HG02938 (cell line): ENCODE measurements around the gene GARIN5A.
A peak's percentile ranks its signal among the peaks of the same experiment; 100 is the strongest.

Source experiments
- ATAC-seq: cut with Tn5 transposase; IDR thresholded peaks from one replicate; pipeline ENCODE4 v1.9.1; 2021; ENCODE audit warnings: mild to moderate bottlenecking, moderate library complexity; ENCODE audit not compliant: unreplicated experiment

The GARIN5A gene

DNA sequence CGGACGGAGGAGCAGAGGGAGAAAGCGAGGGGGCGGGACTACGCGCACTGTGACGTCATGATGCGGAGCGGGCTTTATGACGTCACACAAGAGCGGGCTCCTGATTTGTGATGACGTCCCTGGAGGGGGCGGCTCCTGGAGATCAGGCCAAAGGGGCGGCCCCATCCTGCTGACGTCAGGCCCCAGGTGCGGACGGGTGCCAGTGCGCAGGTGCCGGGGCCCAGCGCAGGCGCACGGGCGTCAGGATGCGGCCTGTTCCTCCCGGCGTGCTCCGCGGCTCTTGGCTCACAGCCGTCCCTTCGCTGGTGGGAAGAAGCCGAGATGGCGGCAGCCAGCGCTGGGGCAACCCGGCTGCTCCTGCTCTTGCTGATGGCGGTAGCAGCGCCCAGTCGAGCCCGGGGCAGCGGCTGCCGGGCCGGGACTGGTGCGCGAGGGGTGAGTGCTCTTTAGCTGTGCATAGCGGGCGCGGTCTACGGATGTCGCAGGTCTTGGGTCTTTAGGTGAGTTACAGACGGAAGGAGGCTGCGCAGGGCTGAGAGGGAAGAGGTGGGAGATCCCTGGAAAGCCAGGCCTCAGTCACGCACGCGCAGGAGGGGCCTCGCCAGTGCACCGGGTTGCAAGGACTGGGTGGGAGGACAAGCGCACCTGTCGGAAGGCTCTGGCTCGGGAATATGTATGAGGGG lies at the start of gene GARIN5A, which contains the start of gene EMC10:
GARIN5A (minus strand) TSS at position 625 of the 683 bp plus-strand sequence; CDS start at position 165, 460 bp downstream.
EMC10 (plus strand) TSS at position 284 of the 683 bp plus-strand sequence; CDS start at position 322, 38 bp downstream.
- peak; percentile 77 for ATAC-seq

DNA sequence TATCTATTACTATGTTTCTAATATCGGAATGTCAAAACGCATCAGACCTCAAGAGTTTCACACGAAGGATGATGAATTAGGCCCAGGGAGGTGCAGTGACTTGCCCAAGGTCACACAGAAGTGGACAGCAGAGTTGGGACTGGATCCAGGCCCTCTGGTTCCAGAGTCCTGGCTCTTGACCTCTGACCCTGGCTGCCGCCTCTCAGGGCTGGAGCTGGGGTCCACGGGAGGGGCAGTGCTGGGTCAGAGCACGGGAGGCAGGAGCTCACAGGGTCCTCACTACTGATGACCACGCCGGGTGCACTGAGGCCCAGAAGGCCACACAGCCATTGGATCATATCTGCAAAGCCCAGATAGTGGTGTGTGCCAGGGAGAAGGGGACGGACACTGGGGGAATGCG lies 46.2 kb upstream of the GARIN5A start:
- ATAC-seq, result no peak

DNA sequence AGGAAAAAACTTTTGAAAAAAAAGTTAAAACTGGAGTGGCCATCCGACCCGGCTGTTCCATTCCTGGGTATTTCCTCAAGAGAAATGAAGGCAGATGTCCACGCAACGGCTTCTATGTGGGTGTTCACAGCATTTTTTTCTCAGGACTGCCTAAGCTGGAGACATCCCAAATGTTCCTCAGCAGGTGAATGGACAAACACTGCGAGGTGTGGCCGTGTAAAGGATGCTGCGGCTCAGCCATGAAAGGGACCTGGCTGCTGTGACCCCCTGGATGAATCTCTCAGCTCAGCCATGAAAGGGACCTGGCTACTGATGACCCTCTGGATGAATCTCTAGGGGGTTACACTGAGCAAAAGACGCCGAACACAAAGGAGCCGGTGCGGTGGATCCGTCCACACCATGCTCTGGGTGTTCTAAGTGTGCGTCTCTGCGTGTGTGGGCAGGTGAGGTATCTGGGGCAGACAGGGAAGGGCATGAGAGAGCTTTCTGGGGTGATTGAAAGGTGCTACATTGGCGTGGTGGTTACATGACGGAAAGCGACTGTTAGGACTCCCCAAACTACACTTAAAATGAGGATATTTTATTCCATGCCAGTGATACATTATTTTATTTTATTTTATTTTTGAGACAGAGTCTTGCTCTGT lies 44.3 kb upstream of the GARIN5A start:
- ATAC-seq, result no peak

DNA sequence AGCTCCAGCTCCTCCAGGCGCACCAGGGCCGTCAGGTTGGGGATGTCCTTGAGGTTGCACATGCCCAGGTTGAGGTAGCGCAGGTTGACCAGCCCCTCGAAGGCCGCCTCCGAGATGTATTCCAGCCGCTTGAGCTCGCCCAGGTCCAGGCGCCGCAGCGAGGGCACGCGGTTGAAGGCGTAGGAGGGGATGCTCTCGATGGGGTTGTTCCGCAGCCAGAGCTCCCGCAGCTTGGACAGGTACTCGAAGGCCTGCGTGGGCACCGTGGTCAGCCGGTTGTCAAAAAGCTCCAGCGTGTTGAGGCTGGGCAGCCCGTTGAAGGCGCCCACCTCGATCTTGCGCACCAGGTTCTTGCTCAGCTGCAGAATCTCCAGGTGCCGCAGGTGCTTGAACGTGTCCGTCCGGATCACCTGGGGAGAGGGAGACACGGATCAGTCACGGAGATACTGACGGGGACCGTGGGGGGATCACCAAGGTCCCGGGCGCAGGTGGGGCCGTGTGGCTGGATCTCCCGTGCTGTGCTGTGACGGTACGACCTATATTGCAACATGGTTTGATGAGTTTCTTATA lies 42.4 kb upstream of the GARIN5A start:
- ATAC-seq, result no peak

DNA sequence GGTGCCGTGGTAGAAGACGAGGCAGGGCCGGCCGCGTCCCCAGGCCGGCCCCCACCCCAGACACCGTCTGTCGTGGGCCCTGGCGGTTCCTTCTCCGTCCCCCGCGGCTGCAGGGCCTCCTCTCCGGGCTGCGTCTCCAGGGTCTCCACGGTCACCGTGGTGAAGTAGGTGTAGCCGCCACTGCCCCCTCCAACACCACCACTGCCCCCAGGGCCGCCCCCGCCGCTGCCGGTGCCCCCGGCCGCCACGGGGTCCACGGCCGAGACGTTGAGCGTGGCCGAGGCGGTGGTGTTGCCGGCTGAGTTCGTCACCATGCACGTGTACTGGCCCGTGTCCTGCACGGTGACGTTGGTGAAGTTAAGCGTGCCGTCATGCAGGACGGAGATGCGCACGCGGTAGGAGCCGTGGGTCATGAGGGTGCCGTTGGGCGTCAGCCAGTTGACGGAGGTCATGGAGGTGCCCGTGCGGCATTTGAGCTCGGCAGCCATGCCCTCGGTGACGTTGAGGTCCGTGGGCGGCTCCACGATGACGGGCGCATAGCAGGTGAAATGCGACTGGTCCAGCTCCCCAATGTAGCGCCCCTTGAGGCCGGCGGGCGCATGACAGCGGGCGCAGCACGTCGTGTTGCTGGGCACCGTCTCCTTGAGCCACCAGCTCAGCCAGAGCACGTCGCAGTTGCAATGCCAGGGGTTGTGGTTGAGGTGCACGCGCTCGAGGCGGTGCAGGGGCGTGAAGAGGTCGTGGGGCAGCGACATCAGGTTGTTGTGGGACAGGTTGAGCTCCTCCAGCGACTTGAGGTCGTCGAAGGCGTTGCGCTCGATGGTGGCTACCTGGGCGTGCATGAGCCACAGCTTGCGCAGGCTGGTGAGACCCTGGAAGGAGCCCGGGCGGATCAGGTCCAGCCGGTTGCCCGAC lies 41.7 kb upstream of the GARIN5A start:
- ATAC-seq, result no peak

DNA sequence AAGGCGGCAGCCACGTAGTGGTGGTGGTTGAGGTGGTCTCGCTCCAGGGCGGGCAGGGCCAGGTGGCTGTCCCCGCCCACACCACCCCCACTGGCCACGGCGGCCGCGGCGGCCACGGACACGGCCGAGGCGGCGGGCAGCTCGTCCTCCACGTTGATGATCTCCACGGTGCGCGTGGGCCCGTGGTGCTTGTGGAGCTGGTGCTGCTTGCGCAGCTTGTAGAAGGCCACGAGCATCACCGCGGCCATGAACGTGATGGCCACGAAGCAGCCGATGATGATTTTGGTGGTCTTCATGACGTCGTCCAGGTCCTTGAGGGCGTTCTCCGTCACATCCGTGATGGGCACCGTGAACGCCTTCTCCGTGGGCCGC lies 41.0 kb upstream of the GARIN5A start:
- ATAC-seq, result no peak

DNA sequence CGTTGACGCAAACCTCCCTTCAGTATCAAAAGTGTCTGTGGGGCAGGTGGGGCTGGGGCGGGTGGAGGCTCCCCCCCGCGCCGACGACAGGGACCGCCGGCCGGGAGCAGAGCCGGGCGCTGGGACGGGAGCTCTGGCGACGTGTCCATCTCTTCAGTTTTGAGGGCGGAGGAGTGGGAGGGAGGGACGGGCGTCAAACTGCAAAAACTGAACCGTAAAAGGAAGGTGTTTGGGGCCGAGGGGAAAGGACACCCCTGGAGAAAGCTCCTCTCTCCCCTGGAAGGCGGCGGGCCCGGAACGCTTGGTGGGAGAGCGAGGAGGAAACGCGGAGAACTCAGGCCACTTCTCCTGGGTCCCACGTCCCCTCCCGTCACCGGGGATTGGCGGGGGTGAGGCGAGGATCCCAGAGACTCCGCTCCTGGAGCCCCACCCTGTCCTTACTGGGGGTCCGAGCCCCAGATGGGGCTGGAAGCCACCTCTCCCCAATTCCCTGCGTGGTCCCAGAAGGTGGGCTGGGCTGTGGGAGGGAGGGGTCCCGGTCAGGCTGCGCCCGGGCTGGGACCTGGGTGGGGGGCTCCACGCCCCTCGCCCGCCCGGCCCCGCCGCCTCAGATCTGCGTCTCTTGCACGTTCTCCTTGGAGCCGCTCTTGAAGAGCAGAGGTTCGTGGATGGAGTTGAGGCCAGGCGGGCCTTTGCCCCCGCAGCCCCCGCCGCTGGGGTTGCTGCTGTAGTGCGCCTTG lies 40.5 kb upstream of the GARIN5A start:
- no peak for ATAC-seq

DNA sequence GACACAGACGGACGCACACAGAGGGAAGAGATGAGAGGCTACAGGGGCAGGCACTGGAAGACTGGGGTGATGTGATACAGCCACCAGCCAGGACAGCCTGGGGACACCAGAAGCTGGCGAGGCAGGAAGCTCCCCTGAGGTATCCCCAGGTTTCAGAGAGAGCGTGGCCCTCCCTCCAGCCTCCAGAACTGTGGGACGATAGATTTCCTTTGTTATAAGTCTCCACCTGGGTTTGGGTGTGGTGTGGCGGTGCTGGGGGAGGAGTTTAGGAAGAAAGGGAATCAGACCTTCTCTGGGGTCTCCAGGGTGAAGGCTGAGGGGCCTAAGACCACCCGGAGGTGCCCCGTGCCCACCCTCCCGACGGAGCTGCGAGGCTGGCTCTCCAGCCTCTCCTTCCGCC lies 39.8 kb upstream of the GARIN5A start:
- ATAC-seq, result no peak

DNA sequence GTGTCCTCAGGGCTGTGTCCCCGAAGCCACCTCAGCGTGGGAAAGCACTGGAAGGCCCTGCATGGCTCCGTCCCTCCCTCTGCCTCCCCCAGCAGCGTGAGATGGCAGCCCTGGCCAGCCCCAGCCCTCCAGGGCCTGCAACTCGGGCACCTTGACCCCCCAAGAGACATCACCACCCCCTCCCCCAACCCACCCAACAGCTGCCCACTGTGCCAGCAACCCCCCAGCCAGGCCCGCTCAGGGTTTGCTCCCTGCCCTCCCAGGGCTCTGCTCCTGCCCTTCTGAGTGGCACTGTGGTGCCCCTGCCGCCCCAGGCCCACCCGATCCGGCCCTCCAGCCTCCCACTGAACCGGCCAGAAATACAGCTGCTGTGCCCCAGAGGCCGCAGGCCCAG lies 38.5 kb upstream of the GARIN5A start:
- no peak for ATAC-seq

DNA sequence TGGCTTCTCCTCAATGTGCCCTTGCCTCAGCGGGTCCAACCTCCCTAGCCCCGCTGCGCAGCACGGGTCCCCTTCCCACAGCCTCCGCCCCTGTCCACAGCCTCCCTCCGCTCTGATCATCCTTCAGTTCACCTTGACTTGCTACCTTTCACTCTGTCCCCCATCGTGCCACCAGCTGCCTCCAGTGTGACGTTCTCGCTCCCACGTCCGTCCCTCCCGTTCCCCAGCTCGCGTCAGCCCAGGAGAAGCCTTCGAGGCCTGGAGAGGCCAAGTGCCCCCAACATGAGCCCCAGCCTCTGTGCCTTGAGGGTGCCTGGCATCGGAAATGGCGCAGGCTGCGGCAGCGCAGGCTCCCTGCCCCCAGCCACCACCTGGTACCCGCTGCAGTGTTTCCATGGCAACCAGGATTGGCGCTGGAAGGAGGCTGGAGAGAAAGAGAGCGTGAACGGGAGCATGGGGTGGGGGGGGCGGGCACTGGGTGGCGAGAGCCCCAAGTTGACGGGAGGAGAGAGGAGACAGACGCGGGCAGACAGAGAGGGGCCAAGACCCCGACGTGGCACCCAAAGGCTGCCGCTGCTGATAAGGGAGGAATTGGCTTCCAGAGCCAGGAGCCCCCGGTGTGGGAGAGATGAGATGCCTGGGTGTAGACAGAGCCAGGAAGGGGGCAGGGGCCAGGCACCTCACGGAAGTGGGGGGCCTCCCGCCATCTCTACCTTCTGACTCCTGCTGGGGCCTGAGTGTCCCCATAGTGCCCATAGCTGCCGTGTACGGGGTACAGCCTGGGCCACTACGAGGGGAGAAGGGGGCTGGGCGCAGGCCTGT lies 37.9 kb upstream of the GARIN5A start:
- no peak for ATAC-seq

DNA sequence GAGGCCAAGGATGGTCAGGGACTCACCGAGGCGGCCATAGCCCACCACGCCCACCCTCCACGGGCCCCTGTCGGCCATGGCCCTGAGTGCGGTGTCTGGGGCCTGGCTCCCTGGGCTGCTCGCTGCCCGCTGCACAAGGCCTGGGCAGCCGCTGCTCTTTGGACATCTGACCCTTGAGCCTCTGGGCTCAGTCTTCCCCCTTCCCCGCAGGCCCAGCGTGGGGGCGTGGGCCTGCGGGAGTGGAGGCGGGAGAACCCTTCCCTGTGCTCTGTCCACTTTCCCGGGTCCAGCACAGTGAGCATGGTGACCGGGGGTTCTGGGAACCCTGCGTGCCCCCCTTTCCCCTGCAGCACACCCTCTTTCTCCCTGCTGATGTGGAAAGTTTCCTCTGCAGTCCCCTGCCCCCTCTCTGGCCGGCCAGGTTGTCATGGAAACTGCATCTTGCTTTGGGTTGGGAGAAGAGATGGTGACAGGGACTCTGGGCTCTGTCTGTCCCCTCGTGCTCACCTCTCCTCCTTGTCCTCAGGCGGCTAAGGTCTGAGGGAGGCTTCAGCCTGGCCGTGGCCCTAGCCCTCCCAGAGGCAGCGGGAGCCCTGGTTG lies 37.2 kb upstream of the GARIN5A start, which contains the start of gene ASPDH:
ASPDH (minus strand) TSS at position 168 of the 600 bp plus-strand sequence; CDS start at position 78, 90 bp downstream.
- no peak for ATAC-seq

DNA sequence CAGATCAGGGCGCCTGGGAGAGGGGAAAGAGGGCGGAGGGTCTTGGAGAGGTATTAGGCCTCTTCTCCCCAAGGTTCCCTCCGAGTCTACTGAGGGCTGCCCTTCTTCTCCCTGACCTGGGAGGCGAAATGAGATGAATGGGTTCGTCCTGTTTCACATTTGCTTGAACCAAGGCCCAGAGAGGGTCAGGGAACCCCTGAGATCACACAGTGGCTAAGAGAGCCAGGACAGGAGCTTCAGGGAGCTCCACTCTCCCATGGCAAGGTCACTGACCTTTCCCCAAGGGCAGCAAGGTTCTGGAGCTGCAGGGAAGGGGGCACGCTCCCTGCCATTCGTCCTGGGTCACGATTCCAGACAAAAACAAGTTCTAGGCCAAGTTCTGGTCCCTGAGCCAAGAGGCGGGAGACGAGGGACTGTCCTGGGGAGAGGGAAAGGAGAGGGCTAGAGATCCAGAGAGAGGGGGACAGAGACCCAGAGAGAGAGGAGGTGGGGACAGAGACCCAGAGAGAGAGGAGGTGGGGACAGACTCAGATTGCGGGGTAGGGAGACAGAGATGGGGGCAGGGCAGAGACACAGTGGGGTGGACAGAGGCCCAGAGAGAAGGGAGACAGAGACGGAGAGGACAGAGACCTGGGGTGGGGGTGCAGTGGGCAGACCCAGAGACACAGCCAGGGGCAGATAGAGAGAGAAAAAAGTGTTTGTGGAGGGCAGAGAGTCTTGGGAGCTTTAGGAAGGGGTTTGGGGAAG lies 36.5 kb upstream of the GARIN5A start:
- ATAC-seq, result no peak

DNA sequence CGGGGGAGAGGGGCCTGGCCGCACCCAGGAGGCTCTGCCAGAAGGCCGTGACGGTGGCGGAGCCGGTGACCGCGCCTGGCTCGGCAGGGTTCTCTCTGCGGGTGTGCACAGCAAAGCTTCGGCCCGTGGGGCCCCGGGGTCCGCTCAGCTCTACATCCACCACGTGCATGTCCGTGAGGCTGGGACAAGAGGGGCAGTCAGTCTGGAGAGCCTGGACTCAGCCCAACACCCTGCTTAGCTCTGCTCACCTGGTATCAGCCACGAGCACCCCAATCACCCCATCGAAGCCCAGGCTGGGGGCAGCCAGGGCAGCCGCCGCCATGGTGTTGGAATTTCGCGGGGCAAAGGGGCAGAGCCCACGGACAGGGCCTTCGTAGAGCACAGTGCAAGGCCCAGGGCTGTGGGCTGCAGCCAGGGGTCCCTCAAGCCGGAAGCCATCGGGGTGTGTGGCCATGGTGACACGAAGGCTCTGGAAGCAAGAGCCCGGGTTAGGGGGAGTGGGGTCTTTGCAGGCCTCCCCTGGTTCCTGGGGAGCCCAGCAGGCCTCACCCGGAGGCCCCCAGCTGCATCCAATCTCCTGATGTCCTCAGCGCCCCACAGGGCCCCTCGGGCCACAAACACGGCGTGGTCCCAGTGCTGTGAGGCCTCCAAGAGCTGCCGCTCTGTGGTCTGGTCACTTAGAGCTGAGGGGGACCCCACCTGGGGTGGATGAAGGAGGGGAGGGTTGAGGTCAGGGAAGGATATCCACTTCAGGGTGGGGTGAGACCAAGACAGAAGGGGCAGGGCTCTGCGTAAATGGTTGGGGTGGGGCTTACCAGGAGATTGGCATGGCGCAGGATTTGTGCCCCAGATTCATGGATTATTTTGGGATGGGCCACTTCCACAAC lies 35.7 kb upstream of the GARIN5A start:
- no peak for ATAC-seq

DNA sequence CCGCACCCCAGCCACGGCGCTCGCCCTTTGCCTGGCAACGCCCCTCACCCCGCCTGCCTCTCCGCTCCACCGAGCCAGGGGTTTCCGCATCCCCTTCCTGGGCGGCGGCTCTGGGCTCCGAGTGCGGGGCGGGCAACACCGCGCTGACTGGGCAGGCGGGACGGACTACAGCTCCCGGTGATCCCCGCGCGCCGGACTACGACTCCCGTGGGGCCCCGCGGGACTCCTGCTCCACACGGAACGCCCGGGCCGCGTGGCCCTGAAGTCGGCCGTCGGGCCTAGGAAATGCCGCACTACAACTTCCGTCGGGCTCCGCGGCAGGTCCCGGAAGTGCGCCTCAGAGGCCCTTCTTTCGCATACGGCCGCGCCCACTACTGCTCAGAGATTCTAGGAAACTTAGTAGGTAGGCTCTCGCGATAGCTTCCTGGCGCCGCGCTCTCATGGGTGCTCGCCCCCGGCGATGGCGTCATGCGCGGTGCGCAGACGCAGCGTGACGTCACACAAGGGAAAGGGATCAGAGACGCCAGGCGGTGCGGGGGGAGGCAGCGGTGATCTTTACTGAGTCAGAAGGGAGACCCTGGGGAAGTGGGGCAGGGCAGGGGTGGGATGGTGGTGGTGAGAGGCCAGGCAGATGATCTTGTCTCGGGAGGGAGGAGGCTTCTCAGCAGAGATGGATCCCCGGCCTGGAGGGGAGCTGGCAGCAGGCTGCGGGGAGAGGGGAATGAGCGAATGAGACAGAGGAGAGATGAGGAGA lies 34.6 kb upstream of the GARIN5A start, which contains the start of gene JOSD2:
JOSD2 (minus strand) TSS at position 123 of the 754 bp plus-strand sequence. CDS start 760 bp downstream, outside the sequence.
- peak; percentile 85 for ATAC-seq

DNA sequence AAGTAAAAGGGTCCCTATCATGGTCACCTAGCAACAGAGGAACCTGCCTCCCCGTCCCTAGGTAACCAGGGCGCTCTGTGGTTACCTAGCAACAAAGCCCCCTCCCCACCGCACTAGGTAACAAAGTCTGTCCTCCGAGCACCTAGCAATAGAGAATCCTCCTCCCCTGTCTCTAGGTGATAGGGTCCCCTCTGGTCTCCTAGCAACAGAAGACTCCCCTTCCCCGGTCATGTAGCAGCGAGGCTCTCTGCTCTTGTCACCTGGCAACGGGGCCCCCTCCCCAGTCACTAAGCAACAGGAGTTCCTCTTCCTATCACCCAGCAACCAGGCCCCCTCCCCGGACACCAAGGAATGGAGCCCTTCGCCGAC lies 34.0 kb upstream of the GARIN5A start:
- no peak for ATAC-seq

DNA sequence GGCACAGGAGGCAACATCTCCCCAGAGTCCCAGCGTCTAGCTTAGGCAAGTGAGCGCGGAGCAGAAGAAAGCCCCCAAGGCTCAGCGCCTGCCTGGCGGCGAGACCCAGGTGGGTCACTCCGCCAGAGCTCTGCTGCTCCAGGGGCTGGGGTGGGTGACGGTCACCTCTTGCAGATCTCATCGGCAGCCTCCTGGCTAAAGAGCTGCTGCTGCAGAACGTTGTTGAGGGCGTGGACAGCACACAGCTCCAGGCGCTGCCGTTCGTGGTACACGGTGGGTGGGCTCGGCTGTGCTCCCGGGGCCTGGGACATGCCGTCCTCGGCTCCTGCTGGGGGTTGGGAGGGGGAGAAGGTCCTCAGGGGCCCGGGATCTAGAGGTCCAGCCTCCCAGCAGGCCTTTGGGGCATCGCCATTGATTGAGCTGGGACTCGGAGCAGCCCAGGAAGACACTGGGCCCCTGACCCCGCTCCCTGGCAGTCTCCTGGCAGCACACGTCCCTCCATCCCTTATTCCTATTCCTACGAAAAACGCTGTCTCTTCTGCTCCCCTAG lies 33.5 kb upstream of the GARIN5A start:
- no peak for ATAC-seq
